ENCODE results near the gene GJA3.

GJA3 gene

GRCh38 chr13:20126541-20127261, 34.2 kb downstream of the GJA3 start:
- DNase-seq: no peak

DNA sequence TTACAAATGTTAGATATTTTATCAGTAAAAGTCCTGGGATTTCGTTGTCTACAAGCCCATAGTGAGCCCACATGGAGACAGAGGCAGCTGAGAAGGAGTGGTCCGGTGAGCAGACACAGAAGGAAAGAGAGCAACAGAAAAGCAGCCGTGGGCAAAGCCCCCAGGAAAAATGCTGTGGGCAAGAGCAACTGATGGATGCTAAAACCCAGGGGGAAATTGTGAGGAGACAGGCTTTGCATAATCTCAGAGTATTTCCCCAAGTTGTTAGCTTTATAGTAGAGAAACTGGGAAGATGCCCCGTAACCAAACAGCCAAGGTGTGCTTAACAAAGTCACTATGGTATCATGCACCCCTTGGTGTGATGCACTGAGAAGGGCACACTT, 35.1 kb downstream of the GJA3 start:
- DNase-seq: no peak

DNA sequence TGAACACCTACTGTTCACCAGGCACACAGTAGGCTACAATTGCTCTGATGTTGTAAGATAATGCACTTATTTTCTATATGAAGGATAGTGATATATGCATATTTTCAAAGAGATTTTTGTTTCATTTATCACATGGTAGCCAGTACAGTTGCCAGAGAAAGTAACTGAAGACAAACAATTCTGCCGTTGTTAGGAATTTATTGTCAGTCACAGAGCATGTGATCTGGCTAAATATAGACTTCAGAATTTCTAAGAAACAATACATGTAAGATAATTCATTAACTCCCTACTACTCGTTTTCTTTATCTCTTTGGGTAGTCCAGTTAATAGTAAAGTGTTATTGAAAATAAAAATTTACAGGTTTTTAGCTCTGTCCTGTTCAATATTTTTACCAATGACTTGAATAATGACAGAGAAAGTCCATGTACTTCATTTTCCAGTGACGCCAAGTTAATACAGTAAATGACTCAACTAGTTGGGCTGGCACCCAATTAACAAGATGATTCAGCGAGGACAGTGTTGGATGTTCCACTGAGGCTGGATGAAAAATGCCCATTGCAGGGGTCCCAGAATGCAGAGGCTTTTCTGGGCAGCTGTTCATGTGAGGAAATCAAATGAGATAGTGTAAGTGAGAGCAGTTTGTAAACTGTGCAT, 35.6 kb downstream of the GJA3 start:
- no peak for DNase-seq

DNA sequence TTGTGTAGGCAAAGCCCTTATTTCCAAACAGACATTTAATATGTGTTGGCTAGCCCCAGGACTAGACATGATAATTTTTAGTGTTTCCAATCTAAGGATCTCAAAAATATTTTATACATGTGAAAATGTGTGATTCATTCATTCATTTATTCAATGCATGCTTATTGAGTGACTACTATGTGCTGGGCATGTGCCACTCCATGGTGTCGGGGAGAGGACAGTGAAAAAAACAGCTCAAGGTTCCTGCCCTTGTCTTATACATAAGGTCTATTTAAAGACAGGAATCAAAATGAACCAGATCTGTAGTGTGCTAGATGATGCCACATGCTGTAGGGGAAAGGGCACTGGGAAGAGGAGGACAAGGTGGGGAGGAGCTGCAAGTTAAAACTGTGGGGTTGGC, 36.5 kb downstream of the GJA3 start:
- no peak for DNase-seq

DNA sequence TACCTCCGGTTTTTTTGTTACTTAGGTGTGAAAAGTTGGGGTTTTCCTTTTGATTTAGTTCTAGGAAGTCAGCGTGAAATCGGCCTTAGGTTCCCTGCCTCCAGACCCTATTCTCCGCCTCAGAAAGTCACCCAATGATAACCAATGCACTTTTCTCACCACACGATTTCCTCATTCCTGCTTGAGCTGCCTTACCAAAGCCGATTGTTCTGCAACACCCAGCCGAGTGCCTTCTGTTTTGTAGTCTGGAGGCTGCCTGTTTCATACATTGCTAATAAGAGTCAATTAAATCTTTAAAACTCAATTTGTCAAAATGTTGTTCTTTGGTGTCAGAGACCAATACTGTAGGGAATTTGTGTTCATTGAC, 39.7 kb downstream of the GJA3 start:
- DNase-seq: no peak

DNA sequence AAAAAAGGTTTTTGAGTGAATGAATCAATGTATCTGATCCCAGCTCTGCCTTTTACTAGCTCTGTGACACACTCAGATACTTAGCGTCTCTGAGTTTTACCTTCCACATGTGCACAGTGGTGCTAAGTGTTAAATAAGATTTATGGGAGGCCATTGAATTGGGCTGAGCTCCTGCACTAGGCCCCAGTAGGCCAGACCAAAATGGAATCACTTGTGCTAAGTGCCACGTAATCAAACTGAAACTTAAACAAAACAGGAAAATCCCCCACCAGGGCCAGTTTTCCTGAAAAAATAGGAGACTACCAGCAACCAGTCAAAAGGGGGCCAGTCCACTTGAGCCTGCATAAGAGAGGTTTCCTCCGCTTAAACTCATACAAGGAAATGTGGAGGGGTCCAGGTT, 40.9 kb downstream of the GJA3 start:
- DNase-seq: no peak

- DNase-seq: no peak
These were observed 42.3 kb downstream of the GJA3 start for GRCh38 chr13:20118268-20119140.

DNA sequence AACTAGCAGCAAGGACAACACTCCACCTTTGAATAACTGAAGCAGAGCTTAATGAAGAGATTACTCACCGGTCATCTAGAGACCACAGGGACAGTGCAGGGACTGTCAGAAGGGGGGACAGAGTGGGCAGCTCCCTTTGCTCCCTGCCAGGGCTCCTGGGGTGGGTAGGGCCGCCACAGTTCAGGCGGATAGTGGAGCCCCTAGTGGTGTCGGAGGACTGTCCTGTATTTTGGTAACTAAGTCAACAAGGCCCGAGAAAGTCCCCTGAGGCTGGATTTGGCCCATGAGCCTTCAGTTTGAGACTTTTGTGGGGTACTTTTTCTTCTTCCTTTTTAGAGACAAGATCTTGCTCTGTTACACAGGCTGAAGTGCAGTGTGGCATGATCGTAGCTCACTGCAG, 44.6 kb downstream of the GJA3 start:
- no peak for DNase-seq

DNA sequence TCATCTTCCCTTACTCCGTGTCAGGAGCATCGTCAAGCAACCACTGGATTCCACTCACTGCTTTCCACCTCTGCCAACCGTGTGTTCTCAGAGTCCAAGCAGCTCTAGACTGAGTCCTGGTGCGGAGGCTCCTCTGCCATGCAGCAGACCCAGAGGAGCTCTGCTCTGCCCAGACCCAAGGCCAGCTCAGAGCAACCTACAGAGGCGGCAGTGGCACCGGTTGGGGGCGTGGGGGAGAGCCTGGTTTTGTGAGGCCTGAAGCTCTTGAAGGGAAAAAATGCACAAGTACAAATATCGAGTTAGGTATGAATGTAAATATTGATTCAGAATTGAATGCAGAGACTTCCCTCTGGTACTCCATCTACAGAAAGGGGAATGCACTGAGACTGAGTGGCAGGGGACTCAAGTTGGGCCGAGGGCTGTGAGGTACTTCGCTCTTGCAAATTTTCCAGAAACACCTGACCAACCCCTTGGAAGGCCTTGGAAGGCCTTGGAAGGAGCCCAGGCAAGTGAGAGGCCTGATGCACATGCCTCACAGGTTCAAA, 46.7 kb downstream of the GJA3 start:
- no peak for DNase-seq

DNA sequence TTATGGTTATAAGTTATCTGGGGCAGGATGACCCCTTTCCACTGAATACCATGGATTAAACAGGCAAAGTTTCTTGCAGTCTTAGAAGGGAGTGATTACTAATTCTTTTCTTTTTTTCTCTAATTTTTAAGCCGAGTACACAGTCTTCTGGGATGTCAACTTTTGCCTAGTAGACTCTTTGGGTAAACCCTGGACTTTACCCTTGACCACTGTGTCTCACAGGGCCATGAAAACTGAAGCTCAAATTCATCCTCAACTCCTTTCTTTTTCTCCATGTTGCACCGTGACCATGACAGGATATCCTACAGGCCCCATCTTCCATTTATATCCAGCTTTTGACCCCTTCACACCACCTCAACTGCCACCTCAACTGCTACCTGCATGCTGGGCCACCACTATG, 51.8 kb downstream of the GJA3 start:
- no peak for DNase-seq

GRCh38 chr13:20106742-20107141, 54.1 kb downstream of the GJA3 start:
- DNase-seq: no peak

- DNase-seq: no peak
These were observed 55.6 kb downstream of the GJA3 start for GRCh38 chr13:20105161-20105689.

GRCh38 chr13:20102525-20103180, 58.2 kb downstream of the GJA3 start:
- no peak for DNase-seq

DNA sequence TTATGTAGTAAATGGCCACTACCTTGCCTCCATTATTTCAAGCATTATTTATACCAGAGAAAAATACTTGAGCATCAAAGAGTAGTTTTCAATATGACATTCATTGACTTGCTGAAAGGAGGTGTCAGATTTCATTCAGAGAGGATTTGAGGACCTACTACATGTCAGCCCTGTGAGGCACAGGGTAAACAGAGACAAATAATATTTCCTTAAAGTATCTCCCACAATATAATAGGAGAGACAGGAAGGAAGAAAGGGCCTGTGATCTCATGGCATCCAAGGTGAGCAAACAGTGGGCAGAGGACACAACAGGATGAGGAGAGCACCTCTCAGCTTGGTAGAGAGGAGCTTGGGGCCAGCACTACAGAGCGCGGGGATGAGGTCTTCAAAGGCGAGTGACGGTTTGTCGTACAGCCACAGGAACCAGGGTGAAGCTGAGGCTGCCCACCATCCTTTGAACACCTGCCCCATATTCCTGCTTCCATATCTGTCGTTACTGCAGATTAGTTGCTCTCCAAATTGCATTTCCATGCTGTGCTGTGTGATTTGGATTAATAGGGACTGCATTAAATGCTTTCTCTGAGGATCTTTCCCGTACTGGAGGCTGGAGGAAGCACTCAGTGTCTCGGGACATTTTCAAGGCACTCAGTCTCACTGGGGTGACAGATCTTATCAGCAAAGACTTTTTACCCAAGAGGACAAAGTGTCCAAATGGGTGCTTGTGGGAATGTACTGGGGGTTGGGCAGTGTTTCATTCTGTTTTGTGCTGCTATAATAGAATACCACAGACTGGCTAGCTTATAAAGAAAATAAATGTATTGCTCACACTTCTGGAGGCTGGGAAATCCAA, 59.2 kb downstream of the GJA3 start:
- no peak for DNase-seq

DNA sequence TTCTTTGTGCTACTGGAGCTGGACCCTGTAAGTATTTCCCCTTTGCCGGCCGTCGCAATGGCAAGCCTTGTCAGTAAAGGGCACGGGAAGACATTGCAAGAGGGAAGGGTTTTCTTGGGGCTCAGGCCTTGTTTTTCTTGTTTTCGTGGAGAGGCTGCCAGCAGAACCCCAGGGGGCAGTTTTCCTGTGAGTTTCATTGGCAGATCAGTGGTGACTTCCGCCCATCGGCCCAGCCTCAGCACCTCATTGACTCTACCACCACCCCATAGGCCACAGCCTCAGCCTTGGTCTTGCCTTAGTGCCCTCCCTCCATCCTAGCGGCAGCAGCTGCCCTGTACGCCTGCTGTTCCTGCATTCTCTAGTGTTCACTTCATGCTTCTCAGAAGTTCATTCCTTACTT, 61.5 kb downstream of the GJA3 start:
- no peak for DNase-seq

DNA sequence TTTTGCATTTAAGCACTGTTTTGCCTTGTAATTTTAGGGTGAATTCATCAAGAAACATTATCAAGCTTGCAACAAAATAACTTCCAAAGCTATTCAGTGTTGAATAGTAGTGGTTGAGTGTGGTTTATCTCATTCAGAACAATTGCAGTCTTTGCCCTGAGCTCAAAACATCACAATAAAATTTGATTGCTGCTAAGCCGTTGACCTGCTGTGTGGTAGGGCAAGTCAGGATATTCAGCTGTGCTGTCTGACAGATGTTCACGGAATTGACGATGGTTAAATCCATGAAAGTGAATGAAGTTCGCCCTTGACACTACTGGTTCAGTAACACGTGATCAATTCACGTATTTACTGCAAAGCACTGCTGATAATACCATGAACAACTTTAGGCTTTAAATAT, 66.9 kb downstream of the GJA3 start:
- DNase-seq: no peak

GRCh38 chr13:20090349-20090748, 70.5 kb downstream of the GJA3 start:
- no peak for DNase-seq

Data from NCI-H1417 treated with DMSO at 0.1 percent for 48 hours (cell line).